G401.6 (cell line): ENCODE results near the gene DLK2.
"Not testable (repeated sequence)": the region's sequence is repeated elsewhere in the genome, so short reads cannot be mapped to it uniquely, and the experiment has no call there.

Source experiments
- FAIRE-seq: peaks from 2 replicates; lab custom pipeline; 2012; peaks lifted over from hg19 to GRCh38; lab: Jason Lieb, UNC

Gene DLK2

GRCh38 chr6:43426928-43427405, 28.4 kb downstream of the DLK2 start:
- FAIRE-seq = no peak

- not testable (repeated sequence) for FAIRE-seq
Measured at GRCh38 chr6:43425083-43425482, 30.3 kb downstream of the DLK2 start.

GRCh38 chr6:43421831-43422230, 33.5 kb downstream of the DLK2 start:
- FAIRE-seq = no peak

- FAIRE-seq = no peak
Measured at GRCh38 chr6:43420012-43420709, 35.2 kb downstream of the DLK2 start.

- no peak for FAIRE-seq
Measured at GRCh38 chr6:43416935-43417334, 38.4 kb downstream of the DLK2 start.

- FAIRE-seq = not testable (repeated sequence)
Measured at GRCh38 chr6:43415275-43415674, 40.1 kb downstream of the DLK2 start.

GRCh38 chr6:43413002-43413401, 42.3 kb downstream of the DLK2 start:
- FAIRE-seq = no peak

GRCh38 chr6:43412541-43412940, 42.8 kb downstream of the DLK2 start:
- FAIRE-seq = no peak

GRCh38 chr6:43410776-43411175, 44.6 kb downstream of the DLK2 start:
- FAIRE-seq = not testable (repeated sequence)

- FAIRE-seq = no peak
Measured at GRCh38 chr6:43408259-43408658, 47.1 kb downstream of the DLK2 start.

- no peak for FAIRE-seq
Measured at GRCh38 chr6:43407296-43407695, 48.1 kb downstream of the DLK2 start.

GRCh38 chr6:43405354-43405753, 50.0 kb downstream of the DLK2 start:
- FAIRE-seq = no peak

- no peak for FAIRE-seq
Measured at GRCh38 chr6:43402820-43403219, 52.5 kb downstream of the DLK2 start.

- FAIRE-seq = no peak
Measured at GRCh38 chr6:43401730-43402129, 53.6 kb downstream of the DLK2 start.
